ENCODE measurements around the gene FAM117B.
"Not testable (repeated sequence)": the region's sequence is repeated elsewhere in the genome, so short reads cannot be mapped to it uniquely, and the experiment has no call there.

FAM117B gene

DNA sequence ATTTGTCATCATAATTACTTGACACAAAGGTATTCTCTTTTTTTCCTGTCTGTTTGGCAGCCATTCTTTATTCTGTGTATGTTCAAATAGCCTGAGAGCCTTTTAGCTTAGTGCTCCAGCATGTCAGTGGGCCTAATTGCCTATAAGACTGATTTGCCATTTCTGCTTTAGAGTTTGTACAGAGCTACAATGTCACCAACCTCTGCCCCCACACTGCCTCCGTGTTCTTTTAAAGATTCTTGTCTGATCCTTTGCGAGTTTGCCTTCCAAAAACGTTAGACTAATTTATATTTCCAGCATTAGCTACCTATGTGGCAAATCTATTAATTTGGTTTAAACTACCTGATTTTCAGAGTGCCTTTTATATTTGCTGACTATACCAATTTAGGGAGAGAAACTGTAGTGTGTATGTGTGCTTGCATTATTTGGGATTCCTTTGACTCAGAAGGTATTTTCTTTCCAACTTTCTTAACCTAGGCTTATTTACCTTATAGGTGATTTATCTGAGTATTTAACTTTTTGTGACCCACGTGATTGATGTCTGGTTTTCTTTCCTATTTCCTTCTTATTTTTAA is 70.8 kb downstream of the FAM117B start:
- DNase-seq = no peak

DNA sequence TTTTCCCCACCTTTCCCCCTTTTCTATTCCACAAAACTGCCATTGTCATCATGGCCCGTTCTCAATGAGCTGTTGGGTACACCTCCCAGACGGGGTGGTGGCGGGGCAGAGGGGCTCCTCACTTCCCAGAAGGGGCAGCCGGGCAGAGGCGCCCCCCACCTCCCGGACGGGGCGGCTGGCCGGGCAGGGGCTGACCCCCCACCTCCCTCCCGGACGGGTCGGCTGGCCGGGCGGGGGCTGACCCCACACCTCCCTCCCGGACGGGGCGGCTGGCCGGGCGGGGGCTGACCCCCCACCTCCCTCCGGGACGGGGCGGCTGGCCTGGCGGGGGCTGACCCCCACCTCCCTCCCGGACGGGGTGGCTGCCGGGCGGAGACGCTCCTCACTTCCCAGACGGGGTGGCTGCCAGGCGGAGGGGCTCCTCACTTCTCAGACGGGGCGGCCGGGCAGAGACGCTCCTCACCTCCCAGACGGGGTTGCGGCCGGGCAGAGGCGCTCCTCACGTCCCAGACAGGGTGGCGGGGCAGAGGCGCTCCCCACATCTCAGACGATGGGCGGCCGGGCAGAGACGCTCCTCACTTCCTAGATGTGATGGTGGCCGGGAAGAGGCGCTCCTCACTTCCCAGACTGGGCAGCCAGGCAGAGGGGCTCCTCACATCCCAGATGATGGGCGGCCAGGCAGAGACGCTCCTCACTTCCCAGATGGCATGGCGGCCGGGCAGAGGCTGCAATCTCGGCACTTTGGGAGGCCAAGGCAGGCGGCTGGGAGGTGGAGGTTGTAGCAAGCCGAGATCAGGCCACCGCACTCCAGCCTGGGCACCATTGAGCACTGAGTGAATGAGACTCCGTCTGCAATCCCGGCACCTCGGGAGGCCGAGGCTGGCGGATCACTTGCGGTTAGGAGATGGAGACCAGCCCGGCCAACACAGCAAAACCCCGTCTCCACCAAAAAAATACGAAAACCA is 80.5 kb downstream of the FAM117B start:
- not testable (repeated sequence) for DNase-seq

DNA sequence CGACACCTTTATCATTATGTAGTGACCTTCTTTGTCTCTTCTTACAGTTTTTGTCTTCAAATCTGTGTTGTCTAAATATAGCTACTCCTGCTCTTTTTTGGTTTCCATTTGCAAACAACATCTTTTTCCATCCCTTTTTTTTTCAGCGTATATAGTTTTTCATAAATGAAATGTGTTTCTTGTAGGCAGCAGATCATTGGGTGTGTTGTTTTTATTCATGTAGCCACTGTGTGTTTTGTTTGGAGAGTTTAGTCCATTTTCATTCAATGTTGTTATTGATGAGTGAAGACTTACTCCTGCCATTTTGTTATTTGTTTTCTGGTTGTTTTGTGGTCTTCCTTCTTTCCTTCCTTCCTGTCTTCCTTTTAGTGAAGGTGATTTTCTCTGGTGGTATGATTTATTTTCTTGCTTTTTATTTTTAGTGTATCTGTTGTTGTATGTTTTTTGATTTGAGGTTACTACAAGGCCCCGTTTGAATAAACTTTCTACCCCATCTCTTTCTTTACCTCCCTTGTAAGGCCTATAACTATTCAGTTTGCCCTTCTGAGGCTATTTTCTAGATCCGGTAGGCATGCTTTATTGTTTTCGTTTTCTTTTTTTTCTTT is 81.4 kb downstream of the FAM117B start:
- no peak for DNase-seq

DNA sequence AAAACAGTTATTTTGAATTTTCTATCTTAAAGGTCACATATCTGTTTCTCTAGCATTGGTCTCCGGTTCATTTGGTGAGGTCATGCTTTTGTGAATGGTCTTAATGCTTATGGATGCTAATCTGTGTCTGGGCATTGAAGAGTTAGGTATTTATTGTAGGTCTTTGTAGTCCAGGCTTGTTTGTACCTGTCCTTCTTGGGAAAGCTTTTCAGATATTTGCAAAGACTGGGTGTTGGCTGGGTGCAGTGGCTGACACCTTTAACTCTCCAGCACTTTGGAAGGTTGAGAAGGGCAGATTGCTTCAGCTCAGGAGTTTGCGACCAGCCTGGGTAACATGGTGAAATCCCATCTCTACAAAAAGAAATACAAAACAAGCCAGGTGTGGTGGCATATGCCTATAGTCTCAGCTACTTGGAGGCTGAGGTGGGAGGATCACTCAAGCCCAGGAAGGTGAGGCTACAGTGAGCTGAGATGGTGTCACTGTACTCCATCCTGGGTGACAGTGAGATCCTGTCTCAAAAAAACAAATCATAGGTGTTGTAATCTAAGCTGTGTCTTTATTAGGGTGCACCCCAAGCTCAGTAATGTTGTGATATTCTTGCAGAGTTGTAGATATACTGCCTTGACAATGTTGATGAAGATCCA is 82.3 kb downstream of the FAM117B start:
- DNase-seq = no peak

DNA sequence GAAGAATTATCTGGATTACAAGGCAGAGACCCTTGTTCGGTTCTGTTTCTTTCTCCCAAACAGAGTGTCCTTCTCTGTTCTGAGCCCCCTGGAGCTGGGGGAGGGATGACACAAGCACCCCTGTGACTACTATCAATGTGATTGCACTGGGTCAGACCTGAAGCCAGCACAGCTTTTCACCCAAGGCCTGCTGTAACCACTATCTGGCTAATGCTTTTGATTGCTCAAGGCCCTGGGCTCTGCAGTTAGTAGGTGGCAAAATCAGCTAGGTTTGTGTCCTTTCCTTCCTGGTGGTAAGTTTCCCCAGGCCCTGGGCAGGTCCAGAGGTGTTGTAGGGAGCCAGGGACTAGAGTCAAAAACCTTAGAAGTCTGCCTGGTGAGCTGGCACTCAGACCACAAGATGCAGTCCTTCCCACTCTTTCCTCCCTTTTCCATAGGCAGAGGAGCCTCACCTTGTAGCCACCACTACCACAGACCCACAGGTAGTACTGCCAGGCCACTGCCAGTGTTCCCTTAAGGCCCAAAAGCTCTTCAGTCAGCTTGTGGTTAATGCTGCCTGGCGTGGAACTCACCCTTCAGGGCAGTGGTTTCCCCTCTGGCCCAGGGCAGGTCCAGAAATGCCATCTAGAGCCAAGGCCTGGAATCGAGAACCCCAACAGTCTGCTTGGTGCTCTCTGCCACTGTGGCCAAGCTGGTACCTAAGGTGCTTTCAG is 83.0 kb downstream of the FAM117B start:
- no peak for DNase-seq

DNA sequence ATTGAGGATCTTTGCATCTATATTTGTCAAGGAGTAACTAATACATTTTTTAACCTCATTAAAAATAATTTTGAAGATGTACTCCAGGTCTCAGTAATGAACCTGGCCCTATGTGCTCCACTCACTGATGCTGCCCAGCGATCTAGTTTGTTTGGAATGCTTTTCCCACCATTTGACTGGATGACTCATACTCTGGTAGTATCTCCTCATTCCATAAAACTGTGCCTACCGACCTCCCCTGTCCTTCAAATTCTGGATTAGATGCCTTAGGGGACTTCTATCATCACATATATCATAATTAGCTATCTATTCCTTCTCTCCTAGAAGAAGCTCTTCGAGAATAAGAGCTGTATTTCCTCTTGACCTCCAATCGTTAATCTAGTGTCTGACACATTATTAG is 83.8 kb downstream of the FAM117B start:
- DNase-seq = no peak

DNA sequence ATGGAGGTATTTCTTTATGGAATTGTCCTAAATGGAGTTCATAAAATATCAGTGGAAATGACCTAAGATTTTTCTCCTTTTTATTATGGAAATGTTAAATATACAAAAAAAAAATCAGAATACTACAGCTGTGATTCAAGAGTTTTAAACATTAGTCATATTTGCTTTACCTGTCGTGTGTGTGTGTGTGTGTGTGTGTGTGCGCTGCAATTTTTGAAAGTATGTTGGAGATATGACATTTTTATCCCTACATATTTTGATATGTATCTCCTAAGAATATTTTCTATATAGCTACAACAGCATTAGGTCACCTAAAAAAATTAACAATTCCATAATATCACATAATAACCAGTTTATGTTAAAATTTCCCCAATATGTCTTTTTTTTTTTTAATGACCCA is 85.5 kb downstream of the FAM117B start:
- DNase-seq = no peak

DNA sequence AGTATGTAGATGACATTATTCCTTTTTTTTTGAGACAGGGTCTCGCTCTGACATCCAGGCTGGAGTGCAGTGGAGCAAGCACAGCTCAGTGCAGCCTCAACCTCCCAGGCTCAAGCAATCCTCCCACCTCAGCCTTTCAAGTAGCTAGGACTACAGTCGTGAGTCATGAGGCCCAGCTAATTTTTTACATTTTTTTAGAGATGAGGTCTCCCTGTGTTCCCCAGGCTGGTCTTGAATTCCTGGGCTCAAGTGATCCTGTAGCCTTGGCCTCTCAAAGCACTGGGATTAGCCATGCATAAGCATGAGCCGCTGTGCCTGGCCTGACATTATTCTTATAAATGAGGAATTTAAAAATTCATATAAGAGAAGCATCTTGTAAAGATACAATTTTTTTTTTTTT is 86.9 kb downstream of the FAM117B start:
- no peak for DNase-seq

DNA sequence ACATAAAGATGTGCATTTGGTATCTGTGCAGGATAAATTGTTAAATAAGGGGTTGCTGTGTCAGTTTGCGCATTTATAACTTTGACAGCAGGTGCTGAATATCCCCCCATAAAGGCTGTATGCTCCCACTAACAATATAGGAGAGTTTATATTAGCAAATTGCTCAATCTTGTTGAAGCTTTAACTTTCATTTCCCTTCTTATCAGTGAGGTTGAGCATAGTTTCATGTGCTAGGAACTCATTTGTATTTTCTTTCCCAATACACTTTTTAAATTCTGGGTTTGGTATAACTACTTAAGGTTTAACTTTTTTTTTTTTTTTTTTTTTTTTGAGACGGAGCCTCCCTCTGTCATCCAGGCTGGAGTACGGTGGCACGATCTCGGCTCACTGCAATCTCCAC is 89.0 kb downstream of the FAM117B start:
- DNase-seq = no peak

DNA sequence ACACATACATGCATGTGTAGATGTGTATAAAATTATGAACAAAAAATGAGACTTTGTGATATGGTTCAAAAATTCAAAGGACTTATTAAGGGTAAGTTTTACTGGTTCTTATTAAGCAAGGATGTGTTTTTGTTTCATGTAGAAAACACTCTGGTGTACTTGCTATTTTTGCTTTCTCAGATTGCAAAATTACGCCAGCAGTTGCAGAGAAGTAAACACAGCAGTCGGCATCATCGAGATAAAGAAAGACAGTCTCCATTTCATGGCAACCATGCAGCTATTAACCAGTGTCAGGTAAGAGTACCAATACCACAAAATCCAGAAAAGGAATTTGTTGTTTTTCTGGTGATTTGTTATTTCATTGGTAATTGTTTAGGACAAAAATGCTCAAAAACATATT is 91.3 kb downstream of the FAM117B start:
- no peak for DNase-seq

DNA sequence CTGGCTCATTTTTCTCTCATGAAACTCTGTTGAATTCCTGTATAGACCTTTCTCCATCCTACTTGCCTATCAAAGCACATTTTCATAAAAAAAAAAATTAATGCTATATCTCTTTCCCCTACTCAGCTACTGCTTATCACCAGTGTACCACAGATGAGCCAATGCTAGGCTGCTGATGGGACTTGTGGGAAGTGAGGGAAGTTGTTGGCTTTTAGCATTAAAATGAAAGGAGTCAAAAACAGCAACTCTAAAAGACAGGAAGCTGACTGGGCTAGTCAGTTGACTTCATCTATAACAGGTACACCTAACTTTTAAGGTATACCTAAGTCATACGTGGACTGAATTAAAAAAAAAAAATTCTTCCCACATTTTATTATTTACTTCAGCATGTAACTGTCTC is 102.1 kb downstream of the FAM117B start:
- DNase-seq = no peak

DNA sequence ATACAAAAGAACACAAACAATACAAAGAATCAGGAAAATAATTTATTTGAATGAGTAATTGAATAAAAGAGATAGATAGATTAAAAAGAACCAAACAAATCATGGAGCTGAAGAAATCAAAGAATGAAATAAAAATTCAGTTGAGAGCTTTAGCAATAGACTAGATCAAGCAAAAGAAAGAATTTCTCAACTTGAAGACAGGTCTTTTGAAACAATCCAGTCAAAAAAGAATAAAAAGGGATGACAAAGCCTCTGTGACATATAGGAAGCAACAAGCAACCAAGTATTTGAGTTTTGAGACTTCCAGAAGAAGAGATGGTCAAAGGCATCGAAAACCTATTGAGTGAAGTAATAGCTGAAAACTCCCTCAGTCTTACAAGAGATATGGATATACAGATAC is 108.8 kb downstream of the FAM117B start:
- DNase-seq = no peak

DNA sequence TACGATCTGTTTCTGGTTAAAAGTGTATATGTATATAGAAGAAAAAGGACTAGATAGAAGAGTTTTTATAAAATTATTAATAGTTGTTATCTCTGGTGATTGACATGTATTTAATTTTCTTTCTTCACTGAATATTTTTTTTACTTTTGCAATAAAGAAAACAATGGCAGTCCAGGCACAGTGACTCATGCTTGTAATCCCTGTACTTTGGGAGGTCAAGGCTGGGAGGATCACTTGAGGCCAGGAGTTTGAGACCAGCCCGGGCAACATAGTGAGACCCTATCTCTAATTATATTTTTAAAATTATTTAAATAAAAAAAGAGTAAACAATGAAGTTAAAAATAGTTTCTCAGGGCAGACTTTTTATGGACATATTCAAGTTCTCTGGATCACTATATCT is 114.7 kb downstream of the FAM117B start:
- no peak for DNase-seq

DNA sequence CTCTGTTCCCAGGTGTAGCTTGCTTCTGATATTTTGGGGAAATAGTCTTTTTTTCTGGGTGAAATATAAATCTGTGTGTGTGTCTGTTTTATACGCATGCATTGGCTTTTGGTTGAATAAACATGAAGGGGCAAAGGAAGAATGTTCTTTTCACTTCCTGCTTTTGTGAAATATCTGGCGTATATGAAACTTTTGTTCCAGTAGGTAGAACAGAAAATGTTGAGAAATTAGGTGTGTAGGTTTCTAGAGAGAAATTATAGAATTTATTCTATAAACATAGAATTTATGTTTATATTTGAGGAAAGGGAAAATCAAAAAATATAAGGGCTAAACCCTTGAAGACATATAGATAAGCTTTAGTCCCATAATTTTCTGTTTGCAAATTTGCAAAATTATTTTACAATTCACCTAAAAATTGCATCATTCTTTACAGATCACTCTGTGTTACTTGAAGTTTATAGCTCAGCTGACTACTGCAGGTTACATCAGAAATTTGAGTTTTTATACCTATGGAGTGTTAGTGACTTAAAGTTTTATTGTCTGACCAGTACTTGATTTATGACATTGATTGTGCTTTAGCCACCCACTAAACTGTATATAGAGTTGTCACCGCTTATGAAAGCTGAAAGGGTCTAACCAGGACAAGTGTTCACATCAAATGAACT is 116.1 kb downstream of the FAM117B start:
- no peak for DNase-seq

DNA sequence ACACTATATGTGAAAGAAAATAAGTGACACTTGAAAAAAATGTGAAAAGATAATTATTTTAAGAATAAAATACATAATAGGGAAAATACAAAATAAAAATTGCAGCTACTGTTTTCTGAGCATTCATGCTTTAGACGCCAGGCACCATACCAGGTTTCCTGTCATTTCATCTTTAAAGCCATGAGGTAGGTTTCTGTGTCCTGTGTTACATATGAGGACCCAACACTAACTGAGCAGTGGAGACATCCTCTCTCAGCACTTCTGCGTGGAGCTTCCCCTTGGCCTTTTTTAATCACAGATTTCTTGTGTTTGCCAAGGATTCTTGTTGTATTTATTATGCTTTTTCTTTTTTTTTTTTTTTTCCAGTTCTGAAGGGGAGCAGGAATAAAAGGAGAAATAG is 117.3 kb downstream of the FAM117B start:
- DNase-seq = no peak

DNA sequence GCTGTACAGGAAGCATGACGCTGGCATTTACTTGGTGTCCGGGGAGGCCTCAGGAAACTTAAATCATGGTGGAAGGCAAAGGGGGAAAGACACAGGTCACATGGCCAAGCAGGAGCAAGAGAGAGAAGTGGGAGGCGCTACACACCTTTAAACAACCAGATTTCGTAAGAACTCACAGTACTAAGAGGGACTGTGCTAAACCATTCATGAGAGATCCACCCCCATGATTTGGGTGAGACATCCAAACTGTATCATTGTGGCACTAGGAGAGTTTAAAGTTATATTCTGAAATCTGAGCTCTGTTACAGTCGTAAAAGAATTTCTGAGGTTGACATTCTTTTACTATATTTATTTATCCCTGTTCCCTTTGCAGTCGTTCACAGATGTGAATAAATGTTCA is 120.2 kb downstream of the FAM117B start:
- no peak for DNase-seq

DNA sequence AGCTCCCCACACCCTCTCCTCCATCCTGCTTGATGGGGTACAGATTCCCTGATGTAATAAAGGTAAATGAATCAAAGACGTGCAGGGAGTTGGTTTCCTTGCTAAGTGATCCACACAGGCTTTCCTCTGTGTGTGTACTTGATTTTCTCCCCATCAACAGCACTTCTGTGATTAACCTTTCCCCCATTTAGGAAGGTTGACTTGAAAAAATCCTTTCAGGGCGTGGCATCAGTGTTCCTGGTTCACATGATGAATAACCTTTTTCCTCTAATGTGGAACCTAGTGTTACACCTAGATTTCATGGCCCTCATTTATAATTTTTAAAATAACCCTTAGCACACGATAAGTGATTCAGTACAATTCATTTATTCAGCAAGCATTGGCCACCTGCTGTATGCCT is 121.8 kb downstream of the FAM117B start:
- no peak for DNase-seq

DNA sequence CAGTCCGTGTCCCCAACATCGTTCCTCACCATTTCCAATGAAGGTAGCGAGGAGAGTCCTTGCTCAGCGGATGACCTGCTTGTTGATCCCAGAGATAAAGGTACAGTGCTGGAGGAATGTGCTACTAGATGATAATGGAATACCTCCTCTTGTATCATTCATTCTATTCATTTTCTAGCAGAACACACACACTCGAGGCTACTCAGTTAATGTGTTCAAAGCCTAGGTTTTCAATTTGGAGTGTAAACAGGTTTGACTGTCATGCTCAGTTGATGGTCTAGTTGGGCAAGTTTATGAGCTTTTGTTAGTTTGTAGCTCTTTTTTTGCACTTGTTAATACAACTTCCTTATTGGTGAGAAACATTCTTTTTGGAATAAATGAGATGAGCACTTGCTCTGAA is 122.6 kb downstream of the FAM117B start:
- no peak for DNase-seq

DNA sequence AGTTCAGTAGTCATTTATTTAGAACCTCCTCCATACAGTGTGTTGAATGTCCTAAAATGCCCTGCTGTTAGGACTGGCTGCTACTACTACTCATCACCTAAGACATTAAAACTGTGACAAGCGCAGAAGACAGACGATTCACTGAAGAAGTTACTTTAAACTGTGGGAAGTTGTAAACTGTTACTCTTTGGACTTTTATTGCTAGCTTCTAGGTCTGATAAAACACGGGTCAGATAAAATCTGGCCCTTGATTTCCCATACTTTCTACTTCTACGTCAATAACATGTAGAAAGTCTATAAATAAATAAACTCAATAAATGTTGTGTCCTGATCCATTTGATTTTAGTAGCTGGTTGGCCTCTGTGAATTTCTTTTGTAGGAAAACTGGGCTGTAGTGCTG is 123.4 kb downstream of the FAM117B start:
- no peak for DNase-seq

DNA sequence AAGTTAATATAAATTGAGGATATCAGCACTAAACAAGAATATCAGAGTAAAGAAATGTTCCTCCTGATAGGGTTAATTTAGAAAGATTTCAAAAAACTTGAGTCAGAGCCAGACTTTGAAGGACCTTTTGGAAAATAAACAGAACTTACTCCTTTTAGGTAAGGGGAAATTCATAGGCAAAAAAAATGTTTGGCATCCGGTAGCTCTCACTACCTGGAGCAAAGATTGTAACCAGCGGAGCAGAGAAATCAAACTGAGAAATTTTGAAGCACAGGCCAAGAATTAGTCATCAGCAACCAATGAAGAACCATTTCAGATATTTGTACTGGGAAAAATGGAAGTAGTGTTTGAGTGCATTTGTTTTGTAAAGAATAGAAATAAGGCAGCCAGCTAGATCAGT is 123.8 kb downstream of the FAM117B start:
- DNase-seq = no peak

DNA sequence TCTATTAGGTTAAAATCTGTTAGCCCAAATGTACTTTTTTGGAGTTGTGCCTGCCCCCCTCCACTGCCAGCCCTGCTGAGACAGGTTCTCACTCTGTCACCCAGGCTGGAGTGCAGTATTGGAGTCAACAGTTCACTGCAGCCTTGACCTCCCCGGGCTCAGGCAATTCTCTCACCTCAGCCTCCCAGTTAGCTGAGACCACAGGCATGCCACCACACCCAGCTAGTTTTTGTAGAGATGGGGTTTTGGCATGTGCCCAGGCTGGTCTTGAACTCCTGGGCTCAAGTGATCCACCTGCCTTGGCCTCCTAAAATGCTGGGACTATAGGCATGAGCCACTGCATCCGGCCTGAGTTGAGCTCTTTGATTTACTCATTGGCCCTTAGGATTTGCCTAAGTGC is 126.1 kb downstream of the FAM117B start:
- DNase-seq = no peak

DNA sequence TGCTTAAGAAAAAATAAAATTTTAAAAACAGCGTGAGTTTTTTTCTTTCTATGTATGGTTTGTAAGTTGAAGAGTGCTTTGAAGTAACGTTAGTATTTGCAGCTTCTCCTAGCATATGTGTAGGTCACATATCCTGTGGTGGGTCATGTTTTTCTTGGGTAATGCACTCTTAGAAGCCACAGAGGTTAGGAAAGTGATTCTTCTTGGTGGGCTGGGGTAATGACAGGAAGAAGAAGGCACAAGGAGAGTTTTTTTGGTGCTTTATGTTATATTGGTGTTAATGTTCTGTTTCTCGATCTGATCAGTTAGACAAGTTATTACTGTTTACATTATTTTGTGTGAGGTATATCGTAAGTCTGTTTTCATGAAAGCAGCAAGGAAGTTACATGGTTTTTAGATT is 127.8 kb downstream of the FAM117B start:
- no peak for DNase-seq
